HUES48 (cell line): ENCODE data around the gene DUS1L.
A peak's percentile ranks its signal among the peaks of the same experiment; 100 is the strongest.

Source experiments
- H3K27ac ChIP-seq: one replicate; pipeline ENCODE4 v1.7.0; 2013; ENCODE audit warnings: low read depth, low read length, inconsistent platforms
- H3K27me3 ChIP-seq: 2 replicates; pipeline ENCODE4 v1.6.1; 2013; ENCODE audit warnings: mild to moderate bottlenecking, low read length; ENCODE audit not compliant: control insufficient read depth, insufficient read depth
- H3K36me3 ChIP-seq: 2 replicates; pipeline ENCODE4 v1.6.1; 2013; ENCODE audit warnings: low read length; ENCODE audit not compliant: control insufficient read depth, insufficient read depth
- H3K4me1 ChIP-seq: 2 replicates; pipeline ENCODE4 v1.6.1; 2013; ENCODE audit warnings: mild to moderate bottlenecking, low read length; ENCODE audit not compliant: control insufficient read depth, insufficient read depth
- H3K4me3 ChIP-seq: 2 replicates; pipeline ENCODE4 v1.5.1; 2013; ENCODE audit warnings: mild to moderate bottlenecking, low read depth, low read length
- H3K9ac ChIP-seq: 2 replicates; pipeline ENCODE4 v1.6.1; 2013; ENCODE audit warnings: mild to moderate bottlenecking, low read depth, low read length, moderate library complexity
- H3K9me3 ChIP-seq: 2 replicates; pipeline ENCODE4 v1.6.1; 2013; ENCODE audit warnings: low read length; ENCODE audit not compliant: control insufficient read depth, insufficient read depth

The DUS1L gene

DNA sequence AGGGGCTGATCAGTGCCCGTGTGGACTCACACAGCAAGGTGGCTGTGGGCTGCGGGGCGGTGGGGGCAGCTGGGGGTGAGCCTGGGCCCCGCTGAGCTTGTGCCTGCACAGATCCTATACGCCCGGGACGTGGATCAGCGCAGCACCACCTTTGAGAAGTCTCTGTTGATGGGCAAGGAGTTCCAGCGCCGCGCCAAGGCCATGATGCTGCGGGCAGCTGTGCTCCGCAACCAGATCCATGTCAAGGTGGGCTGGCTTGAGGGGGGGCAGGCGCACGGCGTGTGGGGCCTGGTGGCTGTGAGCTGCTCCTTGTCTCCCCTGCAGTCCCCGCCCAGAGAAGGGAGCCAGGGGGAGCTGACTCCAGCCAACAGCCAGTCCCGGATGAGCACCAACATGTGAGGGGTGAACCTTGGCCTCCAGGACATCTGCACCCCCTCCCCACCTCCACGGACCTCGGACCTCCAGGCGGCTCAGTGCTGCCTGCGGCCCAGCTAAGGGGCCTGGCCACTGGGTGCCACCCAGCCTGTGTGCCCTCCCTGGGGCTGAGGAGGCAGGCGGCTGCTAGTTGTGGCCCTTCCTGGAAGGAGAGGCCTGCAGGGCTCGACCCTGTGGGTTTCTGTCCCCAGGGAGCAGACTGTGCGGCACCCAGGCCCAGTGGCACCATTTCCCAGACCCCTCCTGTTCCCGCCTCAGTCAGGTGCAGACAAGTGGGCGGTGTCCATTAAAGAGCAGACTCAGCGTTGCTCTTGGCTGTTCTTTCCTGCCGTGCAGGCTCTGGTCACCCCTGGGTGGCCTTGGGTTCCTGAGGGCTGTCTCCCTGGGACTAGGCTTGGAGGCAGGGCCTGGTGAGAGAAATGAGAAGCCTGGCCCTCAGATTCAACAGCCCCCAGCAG lies 8.6 kb downstream of the DUS1L start:
- H3K4me1 ChIP-seq = no peaks in the 10 kb centered on the region
- no peak overlapping the region for H3K27ac ChIP-seq
- no peaks in the 10 kb centered on the region for H3K27me3 ChIP-seq
- H3K9me3 ChIP-seq = no peaks in the 10 kb centered on the region
- H3K9ac ChIP-seq = no peak overlapping the region
- H3K4me3 ChIP-seq = no peak overlapping the region
- peaks cover 82% of the 10 kb centered on the region for H3K36me3 ChIP-seq

DNA sequence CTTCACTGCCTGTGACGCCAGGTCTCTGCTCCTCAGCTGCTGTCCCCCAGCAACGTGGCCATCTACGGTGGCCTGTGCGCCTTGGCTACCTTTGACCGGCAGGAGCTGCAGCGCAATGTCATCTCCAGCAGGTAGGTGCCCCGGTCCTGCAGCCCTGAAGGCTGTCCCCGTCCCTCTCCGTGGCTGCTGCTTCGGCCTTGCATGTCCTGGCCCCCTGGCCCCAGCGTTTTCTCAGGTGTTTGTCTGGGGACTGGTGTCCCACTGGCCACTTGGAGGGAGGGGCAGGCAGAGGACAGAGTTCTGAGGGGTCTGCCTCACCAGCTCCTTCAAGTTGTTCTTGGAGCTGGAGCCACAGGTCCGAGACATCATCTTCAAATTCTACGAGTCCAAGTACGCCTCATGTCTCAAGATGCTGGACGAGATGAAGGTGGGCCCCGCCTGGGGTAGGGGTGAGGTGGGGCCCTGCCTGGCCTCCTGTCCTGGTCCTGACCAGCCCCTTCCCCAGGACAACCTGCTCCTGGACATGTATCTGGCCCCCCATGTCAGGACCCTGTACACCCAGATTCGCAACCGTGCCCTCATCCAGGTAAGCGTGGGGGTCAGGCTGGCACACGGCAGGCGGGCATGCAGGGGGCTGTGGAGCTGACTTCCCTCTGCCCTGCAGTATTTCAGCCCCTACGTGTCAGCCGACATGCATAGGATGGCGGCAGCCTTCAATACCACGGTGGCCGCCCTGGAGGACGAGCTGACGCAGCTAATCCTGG lies 9.5 kb downstream of the DUS1L start:
- no peaks in the 10 kb centered on the region for H3K4me1 ChIP-seq
- no peak overlapping the region for H3K4me3 ChIP-seq
- no peaks in the 10 kb centered on the region for H3K27me3 ChIP-seq
- no peaks in the 10 kb centered on the region for H3K9me3 ChIP-seq
- no peak overlapping the region for H3K9ac ChIP-seq
- peaks cover 75% of the 10 kb centered on the region for H3K36me3 ChIP-seq
- H3K27ac ChIP-seq = no peak overlapping the region

GRCh38 chr17:82055023-82055964 lies 10.3 kb downstream of the DUS1L start:
- H3K4me3 ChIP-seq = no peak overlapping the region
- no peaks in the 10 kb centered on the region for H3K27me3 ChIP-seq
- no peak overlapping the region for H3K27ac ChIP-seq
- no peaks in the 10 kb centered on the region for H3K4me1 ChIP-seq
- H3K9ac ChIP-seq = no peak overlapping the region
- peaks cover 67% of the 10 kb centered on the region for H3K36me3 ChIP-seq
- H3K9me3 ChIP-seq = no peaks in the 10 kb centered on the region

DNA sequence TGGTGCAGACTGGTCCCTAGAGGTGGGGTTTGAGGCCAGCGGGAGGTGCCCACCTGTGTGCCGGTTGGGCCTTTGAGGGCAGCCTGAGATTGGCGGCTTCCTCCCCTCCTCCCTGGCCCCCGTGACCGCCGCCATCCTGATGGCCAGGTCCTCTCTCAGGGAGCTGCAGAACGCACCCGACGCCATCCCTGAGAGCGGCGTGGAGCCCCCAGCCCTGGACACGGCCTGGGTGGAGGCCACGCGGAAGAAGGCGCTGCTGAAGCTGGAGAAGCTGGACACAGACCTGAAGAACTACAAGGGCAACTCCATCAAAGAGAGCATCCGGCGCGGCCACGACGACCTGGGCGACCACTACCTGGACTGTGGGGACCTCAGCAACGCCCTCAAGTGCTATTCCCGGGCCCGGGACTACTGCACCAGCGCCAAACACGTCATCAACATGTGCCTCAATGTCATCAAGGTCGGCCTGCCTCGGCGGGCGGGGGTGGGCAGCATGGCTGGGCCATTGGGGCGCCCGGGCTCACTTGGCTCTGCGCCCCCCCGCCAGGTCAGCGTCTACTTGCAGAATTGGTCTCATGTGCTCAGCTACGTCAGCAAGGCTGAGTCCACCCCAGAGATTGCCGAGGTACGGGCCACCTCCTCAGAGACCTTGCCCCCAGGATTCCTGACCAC lies 11.1 kb downstream of the DUS1L start:
- Histone ChIP-seq H3K4me1 (no peaks in the 10 kb centered on the region), H3K27ac (no peak overlapping the region), H3K36me3 (peaks cover 67% of the 10 kb centered on the region), H3K27me3 (no peaks in the 10 kb centered on the region), H3K4me3 (no peak overlapping the region), H3K9me3 (no peaks in the 10 kb centered on the region), H3K9ac (no peak overlapping the region)

DNA sequence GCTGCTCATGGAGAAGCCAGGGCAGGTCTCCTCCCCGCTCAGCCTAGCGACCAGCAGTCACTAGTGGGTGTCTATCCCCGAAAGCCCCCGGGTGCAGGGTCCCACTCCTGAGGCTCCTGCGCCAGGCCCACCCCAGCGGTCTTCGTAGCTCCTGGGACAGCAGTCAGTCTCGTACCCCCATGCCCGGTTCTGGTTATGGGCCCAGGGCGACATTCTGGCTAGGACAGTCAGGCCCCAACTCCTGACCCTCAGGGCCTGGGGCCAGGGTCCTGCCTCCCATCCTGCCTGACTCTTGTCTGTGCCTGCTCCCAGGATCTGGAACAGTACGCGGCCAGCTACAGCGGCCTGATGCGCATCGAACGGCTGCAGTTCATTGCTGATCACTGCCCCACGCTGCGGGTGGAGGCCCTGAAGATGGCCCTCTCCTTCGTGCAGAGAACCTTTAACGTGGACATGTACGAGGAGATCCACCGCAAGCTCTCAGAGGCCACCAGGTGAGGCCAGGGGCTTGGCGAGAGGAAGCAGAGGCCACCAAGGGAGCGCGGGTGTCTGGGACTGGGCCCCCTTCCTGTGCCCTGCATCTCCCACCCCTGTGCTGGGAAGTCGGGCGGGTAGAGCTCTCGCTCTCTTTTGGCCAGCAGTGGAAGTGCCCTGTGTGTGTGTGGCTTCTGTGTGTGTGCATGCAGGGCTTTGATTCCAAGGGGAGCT lies 11.9 kb downstream of the DUS1L start:
- Histone ChIP-seq H3K27ac (no peak overlapping the region), H3K9ac (no peak overlapping the region), H3K27me3 (no peaks in the 10 kb centered on the region), H3K9me3 (no peaks in the 10 kb centered on the region), H3K4me1 (no peaks in the 10 kb centered on the region), H3K4me3 (no peak overlapping the region), H3K36me3 (peaks cover 70% of the 10 kb centered on the region)

DNA sequence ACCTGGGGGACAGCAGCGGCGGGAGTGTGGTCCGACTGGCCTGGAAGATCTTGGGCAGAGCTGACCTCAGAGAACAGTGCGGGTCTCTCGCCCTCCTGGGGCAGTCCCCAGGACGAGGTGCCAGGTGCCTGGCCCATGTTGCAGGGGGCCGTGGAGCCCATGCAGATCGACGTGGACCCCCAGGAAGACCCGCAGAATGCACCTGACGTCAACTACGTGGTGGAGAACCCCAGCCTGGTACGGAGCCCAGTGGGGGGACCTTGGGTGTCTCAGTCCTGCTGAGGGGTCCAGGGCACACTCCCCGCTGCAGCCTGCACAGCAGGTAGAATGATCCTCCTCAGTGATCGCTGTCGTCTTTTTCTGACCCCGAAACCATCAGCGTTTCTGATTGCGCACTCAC lies 12.5 kb downstream of the DUS1L start:
- Histone ChIP-seq H3K9ac (no peak overlapping the region), H3K4me3 (peak overlapping the region; percentile 89; the same call in 1 of the 2 replicates), H3K27me3 (no peaks in the 10 kb centered on the region), H3K9me3 (no peaks in the 10 kb centered on the region), H3K27ac (no peak overlapping the region), H3K4me1 (no peaks in the 10 kb centered on the region), H3K36me3 (peaks cover 68% of the 10 kb centered on the region)

DNA sequence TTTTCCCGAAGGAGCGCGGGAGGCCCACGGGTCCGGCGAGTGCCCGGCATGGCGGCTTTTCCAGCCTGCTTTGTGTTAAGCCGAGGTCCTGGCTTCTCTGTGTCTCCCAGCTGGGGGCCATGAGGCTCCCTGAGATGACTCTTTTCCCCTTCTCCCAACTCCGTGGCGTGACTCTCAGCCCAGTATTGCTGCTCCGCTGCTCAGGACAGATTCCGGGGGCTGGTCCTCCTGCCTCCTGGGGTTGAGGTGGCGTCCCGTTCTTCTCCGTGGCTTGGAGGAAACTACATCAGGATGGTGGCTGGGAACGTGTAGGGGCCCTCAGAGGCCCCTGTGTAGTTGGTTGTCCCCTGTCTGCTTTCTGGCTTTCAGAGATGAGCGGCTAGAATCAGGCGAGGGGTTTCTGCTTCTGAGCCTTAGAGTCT lies 13.0 kb downstream of the DUS1L start:
- Histone ChIP-seq H3K9ac (no peak overlapping the region; the same call in 1 of the 2 replicates), H3K9me3 (no peaks in the 10 kb centered on the region), H3K4me3 (peak overlapping the region; percentile 89), H3K36me3 (peaks cover 68% of the 10 kb centered on the region), H3K27me3 (no peaks in the 10 kb centered on the region), H3K4me1 (no peaks in the 10 kb centered on the region), H3K27ac (no peak overlapping the region)

- peak within 1 kb of the TSS; percentile 89 for H3K4me3 ChIP-seq
These were observed 13.6 kb downstream of the DUS1L start, which contains the start of the genes GPS1 and RFNG for GRCh38 chr17:82051776-82052637. Gene GPS1, plus strand, starts transcription at chr17:82051898. Its CDS starts 34 bp downstream, at chr17:82051932. Gene RFNG, minus strand, starts transcription at chr17:82051811. Its CDS starts 45 bp downstream, at chr17:82051766.

More at GRCh38 chr17:82051776-82052637, 13.6 kb downstream of the DUS1L start, which contains the start of the genes GPS1 and RFNG:
- peak within 1 kb of the TSS; percentile 12 for H3K27ac ChIP-seq
- H3K27me3 ChIP-seq = no peaks in the 10 kb centered on the region
- peak within 1 kb of the TSS; percentile 48; the same call in 1 of the 2 replicates for H3K9ac ChIP-seq
- peaks cover 68% of the 10 kb centered on the region for H3K36me3 ChIP-seq
- no peaks in the 10 kb centered on the region for H3K9me3 ChIP-seq
- H3K4me1 ChIP-seq = no peaks in the 10 kb centered on the region
